ENCODE results near the gene MAP4.

MAP4 gene

GRCh38 chr3:47961036-47961435 lies 55.2 kb downstream of the MAP4 start:
- DNase-seq: no peak

GRCh38 chr3:47956521-47956920 lies 59.7 kb downstream of the MAP4 start:
- DNase-seq: no peak

- peak; percentile 85 for DNase-seq
Observed at GRCh38 chr3:47954567-47954966, 61.6 kb downstream of the MAP4 start.

GRCh38 chr3:47950453-47951169 lies 65.6 kb downstream of the MAP4 start:
- DNase-seq: no peak

- no peak for DNase-seq
Observed at GRCh38 chr3:47949979-47950378, 66.2 kb downstream of the MAP4 start.

GRCh38 chr3:47940232-47940631 lies 76.0 kb downstream of the MAP4 start:
- no peak for DNase-seq

- DNase-seq: peak; percentile 56
Observed at GRCh38 chr3:47932421-47932820, 83.8 kb downstream of the MAP4 start.

- DNase-seq: no peak
Observed at GRCh38 chr3:47930979-47931378, 85.2 kb downstream of the MAP4 start.

- DNase-seq: no peak
Observed at GRCh38 chr3:47916696-47917095, 99.5 kb downstream of the MAP4 start.

GRCh38 chr3:47916201-47916600 lies 100.0 kb downstream of the MAP4 start:
- no peak for DNase-seq

GRCh38 chr3:47912006-47912504 lies 104.2 kb downstream of the MAP4 start:
- DNase-seq: no peak

GRCh38 chr3:47910777-47911440 lies 105.3 kb downstream of the MAP4 start:
- DNase-seq: no peak

GRCh38 chr3:47910233-47910632 lies 106.0 kb downstream of the MAP4 start:
- no peak for DNase-seq

- no peak for DNase-seq
Observed at GRCh38 chr3:47909607-47910006, 106.6 kb downstream of the MAP4 start.

GRCh38 chr3:47908744-47909143 lies 107.5 kb downstream of the MAP4 start:
- DNase-seq: no peak

- no peak for DNase-seq
Observed at GRCh38 chr3:47907784-47908183, 108.4 kb downstream of the MAP4 start.

- no peak for DNase-seq
Observed at GRCh38 chr3:47902746-47903145, 113.5 kb downstream of the MAP4 start.

- no peak for DNase-seq
Observed at GRCh38 chr3:47901280-47901833, 114.9 kb downstream of the MAP4 start.

GRCh38 chr3:47899495-47900108 lies 116.6 kb downstream of the MAP4 start:
- no peak for DNase-seq

- no peak for DNase-seq
Observed at GRCh38 chr3:47897954-47898353, 118.3 kb downstream of the MAP4 start.

- no peak for DNase-seq
Observed at GRCh38 chr3:47896736-47897135, 119.5 kb downstream of the MAP4 start.

GRCh38 chr3:47895241-47895640 lies 121.0 kb downstream of the MAP4 start:
- no peak for DNase-seq

GRCh38 chr3:47892286-47893040 lies 123.8 kb downstream of the MAP4 start:
- no peak for DNase-seq
